ACC112 (cell line): ENCODE measurements around the gene ABCC3.
"Not testable (repeated sequence)": the region's sequence is repeated elsewhere in the genome, so short reads cannot be mapped to it uniquely, and the experiment has no call there.

Experiments used
- H2AFZ ChIP-seq: fragments of 200-600 bp; sonication (generic); one replicate; pipeline ENCODE4 v1.6.0; 2017; ENCODE audit warnings: antibody characterized with exemption, low read length; ENCODE audit not compliant: unreplicated experiment
- H3K27ac ChIP-seq: fragments of 200-600 bp; sonication (generic); 2 replicates; pipeline ENCODE4 v1.5.1; 2014; ENCODE audit warnings: low read depth, mild to moderate bottlenecking, antibody characterized with exemption, low read length, moderate library complexity
- H3K27me3 ChIP-seq: fragments of 200-600 bp; sonication (generic); 2 replicates; pipeline ENCODE4 v1.6.1; 2014; ENCODE audit warnings: mild to moderate bottlenecking, antibody characterized with exemption, low read length, moderate library complexity, mixed read lengths; ENCODE audit not compliant: insufficient read depth
- H3K36me3 ChIP-seq: fragments of 200-600 bp; sonication (generic); 2 replicates; pipeline ENCODE4 v1.6.1; 2016; ENCODE audit warnings: mild to moderate bottlenecking, antibody characterized with exemption, low read length, moderate library complexity, mixed read lengths; ENCODE audit not compliant: insufficient read depth
- H3K4me1 ChIP-seq: fragments of 200-600 bp; sonication (generic); one replicate; pipeline ENCODE4 v1.6.1; 2016; ENCODE audit warnings: low read length, mixed read lengths; ENCODE audit not compliant: insufficient read depth, unreplicated experiment, control insufficient read depth
- H3K4me3 ChIP-seq: fragments of 200-600 bp; sonication (generic); 2 replicates; pipeline ENCODE4 v1.5.1; 2014; ENCODE audit warnings: mild to moderate bottlenecking, low read depth, low read length
- H3K79me2 ChIP-seq: fragments of 200-600 bp; sonication (generic); one replicate; pipeline ENCODE4 v1.6.0; 2016; ENCODE audit warnings: low read length; ENCODE audit not compliant: control insufficient read depth, unreplicated experiment, insufficient read depth

Gene ABCC3

DNA sequence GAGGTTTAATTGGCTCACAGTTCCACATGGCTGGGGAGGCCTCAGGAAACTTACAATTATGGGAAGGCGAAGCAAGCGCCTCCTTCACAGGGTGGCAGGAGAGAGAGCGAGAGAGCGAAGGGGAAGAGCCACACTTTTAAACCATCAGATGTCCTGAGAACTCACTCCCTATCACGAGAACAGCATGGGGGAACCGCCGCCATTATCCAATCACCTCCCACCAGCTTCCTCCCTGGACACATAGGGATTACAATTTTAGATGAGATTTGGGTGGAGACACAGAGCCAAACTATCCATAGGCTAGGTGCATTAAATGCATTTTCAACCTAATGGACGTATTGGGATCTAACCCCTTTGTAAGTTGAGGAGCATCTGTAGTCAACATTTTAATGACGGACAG is 78.0 kb downstream of the ABCC3 start:
- Histone ChIP-seq H3K27ac (no peak overlapping the region), H3K79me2 (peaks cover 22% of the 10 kb centered on the region), H3K27me3 (no peaks in the 10 kb centered on the region), H2AFZ (no peak overlapping the region), H3K4me3 (no peak overlapping the region), H3K4me1 (peaks cover 12% of the 10 kb centered on the region), H3K36me3 (no peaks in the 10 kb centered on the region)

DNA sequence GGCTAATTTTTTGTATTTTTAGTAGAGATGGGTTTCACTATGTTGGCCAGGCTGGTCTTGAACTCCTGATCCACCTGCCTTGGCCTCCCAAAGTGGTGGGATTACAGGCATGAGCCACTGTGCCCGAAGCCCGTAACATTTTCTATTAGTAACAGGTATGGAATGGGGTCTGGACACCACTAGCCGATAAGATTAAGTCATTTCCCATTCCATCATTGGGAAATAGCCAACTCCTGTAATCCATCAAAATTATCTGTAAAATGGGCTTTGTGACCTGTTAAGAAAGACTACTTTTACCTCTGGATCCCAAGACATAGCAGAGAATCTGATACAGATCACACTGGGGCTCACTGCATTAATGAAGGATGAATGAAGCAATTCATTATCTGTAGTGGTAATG is 80.8 kb downstream of the ABCC3 start:
- Histone ChIP-seq H3K27ac (no peak overlapping the region), H3K79me2 (peaks cover 10% of the 10 kb centered on the region), H3K4me1 (no peaks in the 10 kb centered on the region), H3K36me3 (no peaks in the 10 kb centered on the region), H3K4me3 (no peak overlapping the region), H2AFZ (no peak overlapping the region), H3K27me3 (no peaks in the 10 kb centered on the region)

- peak within 1 kb of the TSS; percentile 71 for H2AFZ ChIP-seq
- H3K36me3 ChIP-seq = peaks cover 6% of the 10 kb centered on the region; the same call in 1 of the 2 replicates
- peak within 1 kb of the TSS; percentile 83 for H3K4me3 ChIP-seq
- H3K4me1 ChIP-seq = peaks cover 14% of the 10 kb centered on the region
- peak within 1 kb of the TSS; percentile 91 for H3K27ac ChIP-seq
- peaks cover 49% of the 10 kb centered on the region for H3K79me2 ChIP-seq
- H3K27me3 ChIP-seq = no peaks in the 10 kb centered on the region
Observed at GRCh38 chr17:50719144-50719923, 84.7 kb downstream of the ABCC3 start, which contains the start of gene LUC7L3. LUC7L3 (plus strand) TSS chr17:50719603; CDS start chr17:50719733, 130 bp downstream.

GRCh38 chr17:50719924-50720794 is 85.5 kb downstream of the ABCC3 start:
- Histone ChIP-seq H2AFZ (no peak overlapping the region), H3K36me3 (peaks cover 6% of the 10 kb centered on the region; the same call in 1 of the 2 replicates)

GRCh38 chr17:50721194-50722010 is 86.7 kb downstream of the ABCC3 start:
- no peaks in the 10 kb centered on the region for H3K27me3 ChIP-seq
- H3K4me3 ChIP-seq = peak overlapping the region; percentile 83
- H2AFZ ChIP-seq = no peak overlapping the region
- peaks cover 6% of the 10 kb centered on the region; the same call in 1 of the 2 replicates for H3K36me3 ChIP-seq
- peaks cover 70% of the 10 kb centered on the region for H3K79me2 ChIP-seq
- peaks cover 17% of the 10 kb centered on the region for H3K4me1 ChIP-seq
- H3K27ac ChIP-seq = no peak overlapping the region

More at GRCh38 chr17:50719924-50720794, 85.5 kb downstream of the ABCC3 start:
- H3K79me2 ChIP-seq = peaks cover 57% of the 10 kb centered on the region
- no peaks in the 10 kb centered on the region for H3K27me3 ChIP-seq
- H3K4me3 ChIP-seq = peak overlapping the region; percentile 83
- H3K27ac ChIP-seq = peak overlapping the region; percentile 91
- H3K4me1 ChIP-seq = peaks cover 14% of the 10 kb centered on the region

GRCh38 chr17:50722746-50723145 is 88.1 kb downstream of the ABCC3 start:
- Histone ChIP-seq H3K4me1 (peaks cover 18% of the 10 kb centered on the region), H3K4me3 (peak overlapping the region; percentile 30), H3K36me3 (peaks cover 6% of the 10 kb centered on the region; the same call in 1 of the 2 replicates), H3K79me2 (peaks cover 83% of the 10 kb centered on the region), H3K27ac (no peak overlapping the region), H2AFZ (no peak overlapping the region), H3K27me3 (no peaks in the 10 kb centered on the region)

DNA sequence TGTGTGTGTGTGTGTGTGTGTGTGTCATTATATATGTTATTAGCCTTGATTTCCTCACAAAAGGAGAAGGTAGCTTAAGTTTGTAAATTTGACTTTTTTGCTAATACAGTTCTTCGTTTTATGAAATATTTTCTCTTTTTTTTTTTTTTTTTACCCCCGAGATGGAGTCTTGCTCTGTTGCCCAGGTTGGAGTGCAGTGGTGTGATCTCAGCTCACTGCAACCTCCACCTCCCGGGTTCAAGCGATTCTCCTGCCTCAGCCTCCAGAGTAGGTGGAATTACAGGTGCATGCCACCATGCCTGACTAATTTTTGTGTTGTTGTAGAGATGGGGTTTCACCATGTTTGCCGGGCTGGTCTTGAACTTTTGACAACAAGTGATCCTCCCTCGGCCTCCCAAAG is 89.9 kb downstream of the ABCC3 start:
- H3K27me3 ChIP-seq, H3K36me3 ChIP-seq, H3K4me3 ChIP-seq, H3K27ac ChIP-seq, H2AFZ ChIP-seq: not testable (repeated sequence)
- H3K79me2 ChIP-seq = peaks cover 100% of the 10 kb centered on the region
- H3K4me1 ChIP-seq = peaks cover 22% of the 10 kb centered on the region

DNA sequence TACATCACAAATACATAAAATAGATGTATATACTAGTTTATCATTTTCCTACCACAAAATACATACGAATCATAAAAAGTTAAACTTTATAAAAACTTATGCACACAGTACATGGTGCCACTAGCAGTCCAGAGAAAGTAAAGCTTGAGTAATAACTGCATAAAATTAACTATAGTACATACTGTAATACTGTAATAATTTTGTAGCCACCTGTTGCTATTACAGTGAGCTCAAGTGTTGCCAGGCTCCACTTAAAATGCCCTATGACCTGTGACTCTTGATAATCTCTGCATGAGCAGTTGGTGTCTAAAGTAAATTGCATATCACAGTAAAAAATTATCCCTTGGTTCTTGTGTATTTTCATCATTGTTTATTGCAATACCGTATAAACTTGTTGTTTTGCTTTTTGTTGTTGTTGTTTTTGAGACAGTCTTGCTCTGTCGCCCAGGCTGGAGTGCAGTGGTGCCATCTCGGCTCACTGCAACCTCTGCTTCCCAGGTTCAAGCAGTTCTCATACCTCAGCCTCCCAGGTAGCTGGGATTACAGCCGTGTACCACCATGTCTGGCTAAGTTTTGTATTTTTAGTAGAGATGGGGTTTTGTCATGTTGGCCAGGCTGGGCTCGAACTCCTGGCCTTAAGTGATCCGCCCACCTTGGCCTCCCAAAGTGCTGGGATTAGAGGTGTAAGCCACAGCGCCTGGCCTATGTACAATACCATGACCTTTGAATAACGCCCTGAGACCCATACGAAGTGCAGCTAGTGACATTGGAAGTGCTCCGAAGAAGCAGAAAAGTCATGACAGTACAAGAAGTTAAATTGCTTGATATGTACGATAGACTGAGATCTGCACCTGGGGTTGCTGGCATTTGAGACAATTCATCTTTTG is 91.3 kb downstream of the ABCC3 start:
- Histone ChIP-seq H3K36me3 (peaks cover 5% of the 10 kb centered on the region; the same call in 1 of the 2 replicates), H3K79me2 (peaks cover 99% of the 10 kb centered on the region), H3K4me1 (peaks cover 22% of the 10 kb centered on the region), H3K27ac (no peak overlapping the region), H3K4me3 (no peak overlapping the region), H2AFZ (no peak overlapping the region), H3K27me3 (no peaks in the 10 kb centered on the region)

GRCh38 chr17:50728112-50728429 is 93.4 kb downstream of the ABCC3 start:
- H3K36me3 ChIP-seq = no peaks in the 10 kb centered on the region
- H2AFZ ChIP-seq = no peak overlapping the region
- peaks cover 16% of the 10 kb centered on the region for H3K4me1 ChIP-seq
- no peak overlapping the region for H3K4me3 ChIP-seq
- no peak overlapping the region for H3K27ac ChIP-seq
- peaks cover 99% of the 10 kb centered on the region for H3K79me2 ChIP-seq
- H3K27me3 ChIP-seq = no peaks in the 10 kb centered on the region
